GM18858 (cell line): Measurements from ENCODE around the gene ARG2.
A peak's percentile ranks its signal among the peaks of the same experiment; 100 is the strongest.

Source experiments
- ATAC-seq: cut with Tn5 transposase; IDR thresholded peaks from one replicate; pipeline ENCODE4 v1.9.1; 2021; ENCODE audit not compliant: unreplicated experiment

The ARG2 gene

GRCh38 chr14:67680121-67680602, 60.4 kb downstream of the ARG2 start:
- peak; percentile 98 for ATAC-seq

DNA sequence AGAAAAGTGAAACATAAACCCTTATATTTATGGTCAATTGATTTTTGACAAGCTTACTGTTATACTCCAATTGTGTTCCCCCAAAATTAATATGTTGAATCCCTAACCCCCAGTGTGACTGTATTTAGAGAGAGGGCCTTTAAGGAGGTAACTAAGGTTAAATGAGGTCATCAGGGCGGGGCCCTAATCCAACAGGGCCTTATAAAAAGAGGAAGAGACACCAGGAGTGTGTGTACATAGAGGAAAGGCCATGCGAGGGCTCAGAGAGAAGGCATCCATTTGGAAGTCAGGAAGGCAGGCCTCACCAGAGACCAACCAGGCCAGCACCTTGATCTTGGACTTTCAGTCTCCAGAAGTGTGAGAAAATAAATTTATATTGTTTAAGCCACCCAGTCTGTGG, 61.2 kb downstream of the ARG2 start:
- ATAC-seq: no peak

DNA sequence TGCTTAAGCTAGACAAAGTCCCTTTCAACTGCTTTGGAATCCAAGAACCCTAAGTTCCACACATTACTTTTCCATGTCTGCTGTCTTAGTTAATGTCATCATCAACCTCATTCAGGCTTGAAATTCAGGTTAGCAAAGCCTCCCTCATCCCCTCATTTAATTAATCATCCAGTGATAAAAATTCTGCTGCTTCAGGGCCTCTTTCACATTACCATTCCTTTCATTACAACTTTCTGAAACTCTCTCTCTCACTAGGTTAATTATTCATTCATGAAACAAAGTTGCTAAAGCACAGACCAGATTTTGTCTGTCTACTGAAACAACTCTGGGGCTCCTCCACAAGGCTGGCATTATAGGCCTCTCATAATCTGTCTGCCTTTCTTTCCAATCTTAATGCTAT, 64.1 kb downstream of the ARG2 start:
- no peak for ATAC-seq

GRCh38 chr14:67690011-67690410, 70.3 kb downstream of the ARG2 start:
- ATAC-seq: no peak

GRCh38 chr14:67694791-67695393, 75.2 kb downstream of the ARG2 start:
- peak; percentile 77 for ATAC-seq

GRCh38 chr14:67695394-67695949, 75.8 kb downstream of the ARG2 start, which contains the start of gene RDH11:
Gene RDH11 (minus strand): TSS chr14:67695764. CDS start chr14:67695703, 61 bp downstream.
- ATAC-seq: peak; percentile 76

DNA sequence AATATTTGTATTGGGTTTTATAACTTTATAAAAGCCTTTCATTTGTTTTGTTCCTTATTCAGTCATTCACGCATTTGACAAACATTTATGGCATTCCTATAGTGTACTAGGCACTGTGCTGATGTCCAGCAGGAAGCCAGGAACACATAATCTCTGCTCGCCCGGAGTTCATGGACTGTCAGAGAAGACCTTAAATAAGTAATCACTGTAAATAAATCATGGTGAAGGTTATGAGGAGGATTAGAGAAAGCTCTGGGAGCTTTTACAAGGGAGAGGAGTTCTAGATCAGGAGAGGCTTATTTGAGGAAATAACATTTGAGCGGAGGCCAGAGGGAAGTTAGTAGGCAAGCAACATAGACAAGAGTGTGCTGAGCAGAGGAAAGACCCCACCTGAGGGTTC, 77.3 kb downstream of the ARG2 start:
- no peak for ATAC-seq

DNA sequence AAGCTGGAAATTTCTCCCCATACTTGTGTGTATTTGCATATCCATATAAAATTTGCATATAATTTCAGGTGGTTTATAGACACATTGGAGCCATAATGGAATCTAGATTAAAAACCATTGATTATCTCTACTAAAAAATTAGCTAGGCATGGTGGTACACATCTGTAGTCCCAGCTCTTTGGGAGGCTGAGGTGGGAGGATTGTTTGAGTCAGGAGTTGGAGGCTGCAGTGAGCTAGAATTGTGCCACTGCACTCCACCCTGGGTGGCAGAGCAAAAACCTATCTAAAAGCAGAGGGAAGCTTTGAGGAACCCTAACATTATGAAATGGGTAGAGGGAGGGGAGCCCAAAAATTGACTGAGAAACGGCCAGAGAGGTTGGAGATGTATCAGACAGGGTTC, 78.5 kb downstream of the ARG2 start:
- ATAC-seq: no peak
